ENCODE measurements around the gene FBXO48. TPM values are rescaled to one million over a fixed set of nuclear protein-coding genes. Genes with fewer than 3 reads are reported as not detected.
"Not testable (repeated sequence)": the region's sequence is repeated elsewhere in the genome, so short reads cannot be mapped to it uniquely, and the experiment has no call there.

Gene FBXO48
- total and polyA plus RNA-seq, 8 donors: 1.5 to 3.2 (median 2.5) TPM

- intact Hi-C loops (cut with DNase I): no loop called here
- no peak for TF ChIP-seq CTCF (IDR thresholded peaks at IDR 0.05)
- ATAC-seq (peak; percentile 13), DNase-seq (peak in 1 of 4 donors; percentile 62)
- H3K4me1 ChIP-seq: no peaks in the 10 kb centered on the region
- no peaks in the 10 kb centered on the region for H3K36me3 ChIP-seq
- H3K27ac ChIP-seq: no peak overlapping the region
- H3K4me3 ChIP-seq: no peak overlapping the region
- H3K9me3 ChIP-seq: peaks cover 0 to 22% of the 10 kb centered on the region in 2 donors
- H3K27me3 ChIP-seq: no peaks in the 10 kb centered on the region
Measured at GRCh38 chr2:68448671-68449653, 18.1 kb downstream of the FBXO48 start.

- ATAC-seq: no peak
- no peak for DNase-seq
- no peak overlapping the region for H3K4me3 ChIP-seq
- no peaks in the 10 kb centered on the region for H3K36me3 ChIP-seq
- intact Hi-C loops (cut with DNase I): no loop called here
- H3K27me3 ChIP-seq: no peaks in the 10 kb centered on the region
- peaks cover 0 to 22% of the 10 kb centered on the region in 2 donors for H3K9me3 ChIP-seq
- TF ChIP-seq CTCF (IDR thresholded peaks at IDR 0.05): no peak
- no peaks in the 10 kb centered on the region for H3K4me1 ChIP-seq
- H3K27ac ChIP-seq: no peak overlapping the region
Measured at GRCh38 chr2:68447118-68447517, 20.0 kb downstream of the FBXO48 start.

GRCh38 chr2:68446425-68446824, 20.7 kb downstream of the FBXO48 start:
- DNase-seq; H3K4me3 ChIP-seq; intact Hi-C loops (cut with DNase I); H3K27ac ChIP-seq; H3K4me1 ChIP-seq; ATAC-seq; H3K27me3 ChIP-seq; H3K36me3 ChIP-seq: not testable (repeated sequence)
- H3K9me3 ChIP-seq: peaks cover 0 to 22% of the 10 kb centered on the region in 2 donors

GRCh38 chr2:68441994-68442322, 25.1 kb downstream of the FBXO48 start:
- intact Hi-C loops (cut with DNase I): loop anchor here in 1 of 2 donors (5.0 kb wide), 1 partner anchor 80 kb away; no protein-coding TSS in a partner anchor
- DNase-seq: no peak
- no peak overlapping the region for H3K27ac ChIP-seq
- H3K9me3 ChIP-seq: peaks cover 0 to under 1% of the 10 kb centered on the region in 2 donors
- peaks cover 9 to 20% of the 10 kb centered on the region in 2 donors for H3K4me1 ChIP-seq
- ATAC-seq: no peak
- no peaks in the 10 kb centered on the region for H3K36me3 ChIP-seq
- TF ChIP-seq CTCF (IDR thresholded peaks at IDR 0.05): peak in 1 of 2 donors; percentile 27
- no peak overlapping the region for H3K4me3 ChIP-seq
- no peaks in the 10 kb centered on the region for H3K27me3 ChIP-seq

GRCh38 chr2:68441179-68441993, 25.7 kb downstream of the FBXO48 start:
- intact Hi-C loops (cut with DNase I): loop anchor here in 1 of 2 donors (5.0 kb wide), 1 partner anchor 79 kb away; no protein-coding TSS in a partner anchor
- no peaks in the 10 kb centered on the region for H3K36me3 ChIP-seq
- peaks cover 14 to 20% of the 10 kb centered on the region in 2 donors for H3K4me1 ChIP-seq
- H3K9me3 ChIP-seq: no peaks in the 10 kb centered on the region
- H3K27ac ChIP-seq: peak overlapping the region in 1 of 2 donors; percentile 24
- H3K27me3 ChIP-seq: no peaks in the 10 kb centered on the region
- DNase-seq: peak in 3 of 4 donors; percentile 84 to 92 (median 86)
- ATAC-seq: peak; percentile 97
- peak; percentile 86 to 93 for TF ChIP-seq CTCF (IDR thresholded peaks at IDR 0.05)
- H3K4me3 ChIP-seq: no peak overlapping the region

All from left lung (tissue), 10 donors.